Midbrain (tissue), 1 donor: Measurements from ENCODE around the gene GOLT1A.

Experiments used
- DNase-seq: peaks from one replicate; lab custom pipeline; 2025; lab: John Stamatoyannopoulos, UW

The GOLT1A gene, protein sequence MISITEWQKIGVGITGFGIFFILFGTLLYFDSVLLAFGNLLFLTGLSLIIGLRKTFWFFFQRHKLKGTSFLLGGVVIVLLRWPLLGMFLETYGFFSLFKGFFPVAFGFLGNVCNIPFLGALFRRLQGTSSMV

DNA sequence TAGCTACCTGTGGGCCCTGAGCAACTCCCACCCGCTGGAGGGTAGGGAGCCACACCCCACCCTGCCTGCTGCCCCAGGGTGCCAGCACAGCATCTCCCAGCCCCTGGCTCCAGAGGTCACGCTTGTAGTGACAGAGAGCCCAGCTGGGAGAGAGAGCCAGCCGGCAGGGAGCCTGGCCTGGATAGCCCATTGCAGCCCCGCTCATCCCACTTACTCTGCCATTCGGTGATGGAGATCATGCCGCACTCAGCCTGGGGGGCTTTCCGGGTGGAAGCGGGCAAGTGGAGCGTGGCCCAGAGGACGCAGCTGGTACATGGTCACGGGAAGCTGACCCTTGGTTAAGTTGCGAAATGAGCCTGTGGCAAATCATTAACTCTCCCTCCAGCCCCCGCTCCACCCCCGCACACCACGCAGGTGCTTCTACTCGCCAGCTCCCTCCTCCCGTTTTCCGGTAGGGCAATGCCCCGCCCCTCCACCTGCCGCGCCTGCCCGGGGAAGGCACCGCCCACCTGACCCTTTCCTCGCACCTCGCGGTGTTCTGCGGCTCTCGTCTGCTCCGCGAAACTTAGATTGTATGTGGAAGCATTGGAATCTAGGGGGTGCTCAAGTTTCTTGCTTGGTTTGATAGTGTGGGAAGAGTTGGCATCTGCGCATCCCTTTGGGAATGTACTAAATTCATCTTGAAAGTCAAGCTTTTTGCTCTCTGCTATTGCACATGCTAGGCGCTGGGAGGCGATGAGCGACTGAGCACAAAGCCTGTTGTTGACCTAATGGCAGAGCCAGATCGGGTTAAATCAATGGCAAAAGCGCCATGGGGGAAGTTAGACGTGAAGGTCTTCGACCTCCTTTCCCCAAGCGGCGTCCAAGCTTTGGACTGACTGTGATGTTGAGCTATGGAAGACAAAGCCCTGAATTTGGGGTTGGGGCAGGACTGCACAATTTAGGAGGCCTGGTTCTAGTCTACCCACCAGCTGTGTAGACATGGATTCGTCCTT is at the start of gene GOLT1A:
TSS of gene GOLT1A (minus strand) at position 321 of the 995 bp plus-strand sequence. CDS start at position 239, 82 bp downstream.
- DNase-seq, result peak; percentile 69

DNA sequence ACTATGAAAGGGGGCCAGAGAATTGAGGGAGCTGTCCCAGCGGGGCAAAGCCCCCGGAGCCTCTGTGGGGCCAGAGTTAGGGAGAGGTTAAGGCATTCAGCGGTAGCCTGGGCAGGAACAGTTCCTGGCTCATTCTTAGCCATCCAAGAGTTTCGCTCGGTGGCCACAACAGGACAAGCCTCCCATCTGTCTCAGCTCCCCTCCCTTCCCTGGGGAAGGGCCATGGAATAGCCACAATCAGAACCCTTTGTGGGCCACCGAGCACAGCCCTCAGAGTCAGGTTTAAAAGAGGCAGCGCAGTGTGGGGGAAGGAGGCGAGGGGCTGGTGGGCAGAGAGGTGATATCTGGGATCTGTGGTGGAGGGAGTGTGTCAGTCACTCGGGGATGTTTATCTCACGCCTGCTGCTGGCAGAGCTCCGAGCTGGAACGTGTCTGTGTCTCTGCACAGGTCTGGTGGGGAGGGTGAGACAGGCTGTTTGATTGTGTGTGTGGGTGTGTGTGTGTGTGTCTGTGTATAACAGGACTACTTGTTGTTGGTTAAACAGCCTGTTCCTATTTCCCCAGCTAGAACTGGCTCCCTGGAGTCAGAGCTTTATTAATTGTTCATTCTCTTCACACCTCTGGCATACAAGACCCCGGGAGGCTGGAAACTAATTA is 49.6 kb upstream of the GOLT1A start:
- peak; percentile 43 for DNase-seq

DNA sequence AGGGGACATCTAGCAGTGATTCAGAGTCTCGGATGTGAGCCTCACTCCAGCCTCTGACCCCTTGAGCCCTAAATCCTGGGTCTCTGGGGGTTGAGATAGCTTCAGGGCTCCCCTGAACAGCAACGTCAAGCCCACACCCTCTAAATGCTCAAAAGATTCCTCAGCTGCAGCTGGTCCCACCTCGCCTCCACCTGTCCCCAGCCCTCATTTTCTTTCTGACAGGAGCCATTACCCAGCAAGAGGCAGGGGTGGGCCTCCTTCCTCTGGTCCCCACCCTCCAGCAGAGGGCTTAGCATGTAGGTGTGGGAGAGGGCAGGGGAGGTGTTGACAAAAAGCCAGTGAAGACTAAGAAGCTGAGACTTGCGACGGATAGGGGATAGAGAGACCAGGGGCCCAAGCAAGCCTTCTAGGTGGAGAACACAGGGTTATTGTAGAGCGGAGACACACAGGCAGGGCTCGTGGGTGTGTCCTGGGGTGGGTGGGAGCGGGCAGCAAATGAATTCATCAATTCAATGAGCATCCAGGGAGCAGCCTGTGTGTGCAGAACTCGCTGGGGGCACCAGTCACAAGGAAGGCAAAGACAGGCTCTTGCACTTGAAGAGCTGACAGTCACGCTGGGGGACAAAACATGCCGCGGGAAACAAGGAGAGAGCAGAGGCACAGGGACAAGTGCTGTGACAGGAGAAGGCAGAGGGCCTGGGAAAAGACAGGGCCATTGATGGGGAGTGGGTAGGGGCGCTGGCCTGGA is 48.9 kb upstream of the GOLT1A start:
- DNase-seq, result no peak

DNA sequence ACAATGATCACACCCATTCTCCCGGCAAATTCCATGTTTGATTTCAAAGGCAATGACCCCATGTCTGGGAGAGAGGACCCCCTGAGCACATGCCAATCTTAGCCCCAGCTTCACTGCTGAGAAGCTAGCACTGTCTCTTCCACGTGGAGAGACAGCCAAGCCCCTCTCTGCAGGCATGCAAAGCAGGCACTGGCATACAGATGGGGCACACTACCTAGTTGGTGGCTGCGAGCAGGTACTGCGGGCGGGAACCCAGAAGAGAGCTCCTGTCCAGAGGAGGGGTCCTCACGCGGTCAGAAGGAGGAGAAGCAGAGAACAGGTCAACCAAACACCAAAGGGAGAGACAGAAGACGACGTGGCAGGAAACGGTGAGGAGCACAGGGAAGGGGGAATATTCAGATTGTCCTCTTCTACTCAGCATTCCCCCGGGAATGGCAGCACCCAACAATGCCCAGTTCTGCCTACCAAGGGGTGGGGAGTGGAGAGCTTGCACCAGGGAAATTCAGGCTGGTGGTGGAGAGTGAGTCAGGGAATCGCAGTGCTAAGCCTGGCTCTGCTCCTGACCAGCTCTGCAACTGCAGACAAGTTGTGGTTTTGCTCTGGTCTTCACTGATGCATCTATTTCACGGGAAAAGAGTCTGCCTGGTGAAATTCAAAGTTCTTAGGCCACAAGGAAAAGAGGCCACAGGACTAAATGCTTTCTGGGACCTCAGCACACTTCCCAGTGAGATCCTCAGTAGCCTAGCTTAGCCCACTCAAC is 48.1 kb upstream of the GOLT1A start:
- DNase-seq, result no peak

DNA sequence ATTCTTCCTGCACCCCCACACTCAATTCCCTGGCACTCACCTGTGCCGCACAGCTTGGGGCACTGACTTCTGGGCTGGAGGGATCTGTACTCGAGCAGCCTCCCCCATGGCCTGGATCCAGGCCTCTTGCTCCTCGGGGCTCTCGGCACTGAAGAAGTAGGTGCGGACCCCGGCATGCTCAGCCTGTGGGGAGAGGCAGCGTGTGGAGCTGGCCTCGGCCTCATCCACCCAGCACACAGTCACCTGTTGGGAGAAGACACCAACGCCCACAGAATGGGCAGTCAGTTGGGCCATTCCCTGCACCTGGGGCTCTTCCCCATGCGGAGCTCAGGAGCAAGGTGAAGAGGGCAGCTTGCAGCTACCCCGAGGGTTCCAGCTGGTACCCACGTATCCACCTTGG is 47.5 kb upstream of the GOLT1A start:
- DNase-seq, result no peak

DNA sequence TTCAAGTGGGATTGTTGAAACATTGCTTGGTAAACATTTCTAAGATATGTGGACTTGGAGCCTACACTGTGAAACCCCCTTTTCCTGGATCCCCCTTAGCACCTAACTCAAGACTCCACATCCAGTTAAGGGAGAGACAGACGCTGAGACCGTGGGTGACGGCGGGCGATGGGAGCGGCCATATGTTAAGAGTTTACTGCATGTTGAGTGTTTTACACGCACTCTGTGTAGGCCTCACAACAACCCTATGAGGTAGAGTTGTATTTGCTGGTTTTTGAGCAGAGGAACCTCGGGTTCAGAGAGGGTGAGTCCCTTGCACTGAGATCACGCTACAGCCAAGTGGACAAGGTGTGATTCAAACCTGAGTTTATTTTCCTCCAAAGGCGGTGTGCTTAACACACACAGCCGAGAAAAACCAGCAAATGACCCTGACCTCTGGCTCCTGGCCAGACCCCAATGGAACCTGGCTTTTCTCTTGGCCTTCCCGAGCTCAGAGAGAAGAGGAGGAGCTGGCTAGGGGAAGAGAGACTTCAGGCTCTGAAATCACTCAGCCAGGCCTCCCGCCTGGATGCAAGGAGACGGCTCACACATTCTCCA is 46.9 kb upstream of the GOLT1A start:
- no peak for DNase-seq

DNA sequence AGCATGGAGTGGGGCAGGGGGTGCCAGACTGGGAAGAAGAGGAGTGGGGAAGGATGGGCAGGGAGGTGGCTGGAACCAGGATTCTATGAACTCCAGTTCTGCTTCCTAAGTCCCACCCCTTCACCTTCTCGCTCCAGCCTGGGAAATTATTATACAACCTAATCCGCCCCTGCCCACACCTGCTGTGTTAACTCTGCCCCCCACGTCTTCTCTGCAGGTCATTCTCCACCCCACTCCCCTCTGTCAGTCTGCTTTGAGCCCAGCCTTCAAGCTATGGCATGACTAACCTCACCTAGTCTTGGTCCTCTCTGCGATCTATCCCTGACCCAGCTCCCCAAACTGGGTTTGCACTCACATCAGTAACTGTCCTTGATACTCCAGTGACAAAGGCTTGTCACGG is 46.0 kb upstream of the GOLT1A start:
- no peak for DNase-seq

DNA sequence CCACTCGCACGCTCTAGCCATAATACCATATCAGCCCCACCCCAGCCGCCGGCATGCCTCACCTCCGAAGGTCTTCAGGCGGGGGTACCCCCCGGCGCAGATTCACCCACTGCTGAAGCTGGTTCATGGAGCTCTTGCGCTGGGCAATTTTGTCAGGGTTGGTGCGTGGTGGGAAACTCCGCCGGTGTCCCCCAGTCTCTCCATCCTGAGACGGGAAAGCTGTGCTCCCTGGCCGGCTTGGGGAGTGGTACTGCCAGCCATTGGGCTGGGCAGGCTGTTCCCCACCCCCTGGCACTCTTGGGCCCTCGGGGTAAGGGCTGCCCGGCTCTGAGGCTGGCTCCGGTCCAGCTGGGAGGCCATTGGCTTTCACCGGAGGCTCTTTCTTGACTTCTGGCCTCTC is 45.4 kb upstream of the GOLT1A start:
- DNase-seq, result no peak

DNA sequence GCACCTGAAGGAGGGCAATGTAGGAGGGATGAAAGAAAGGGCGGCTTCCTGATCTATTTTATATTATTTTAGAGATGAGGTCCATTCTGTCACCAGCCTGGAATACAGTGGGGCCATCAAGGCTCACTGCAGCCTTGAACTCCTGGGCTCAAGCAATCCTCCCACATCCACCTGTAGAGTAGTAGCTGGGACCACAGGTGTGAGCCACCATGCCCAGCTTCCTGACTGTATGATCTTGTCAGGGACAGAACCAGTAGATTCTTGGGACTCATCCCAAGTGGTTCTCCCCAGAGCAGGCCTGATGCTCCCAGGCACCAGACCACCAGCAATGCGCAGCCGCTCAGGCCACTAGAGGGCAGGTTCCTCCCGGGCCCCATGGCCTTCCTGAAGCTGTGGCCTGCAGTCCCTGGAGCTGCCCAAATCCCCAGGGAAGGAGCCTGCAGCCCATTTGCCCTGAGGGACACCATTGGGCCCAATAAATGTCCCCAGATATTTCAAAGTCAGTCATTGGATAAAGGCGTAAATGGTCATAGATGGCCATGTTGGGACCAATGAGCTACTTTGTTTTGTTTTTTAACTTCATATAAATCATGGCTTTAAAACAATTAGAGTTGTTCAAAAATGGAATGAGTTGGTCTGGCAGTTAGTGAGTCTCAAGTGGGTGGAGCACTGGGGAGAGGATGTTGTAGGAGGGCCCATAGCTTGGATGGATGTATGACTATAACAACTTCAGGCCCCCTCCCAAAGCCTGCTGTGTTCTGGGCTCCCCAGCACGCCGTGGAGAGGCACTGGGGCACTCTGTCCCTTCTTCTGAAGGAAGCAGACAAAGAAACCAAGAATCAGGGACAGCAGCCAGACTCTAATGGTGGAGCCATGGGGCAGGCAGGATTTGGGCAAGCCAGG is 44.7 kb upstream of the GOLT1A start:
- peak; percentile 65 for DNase-seq

DNA sequence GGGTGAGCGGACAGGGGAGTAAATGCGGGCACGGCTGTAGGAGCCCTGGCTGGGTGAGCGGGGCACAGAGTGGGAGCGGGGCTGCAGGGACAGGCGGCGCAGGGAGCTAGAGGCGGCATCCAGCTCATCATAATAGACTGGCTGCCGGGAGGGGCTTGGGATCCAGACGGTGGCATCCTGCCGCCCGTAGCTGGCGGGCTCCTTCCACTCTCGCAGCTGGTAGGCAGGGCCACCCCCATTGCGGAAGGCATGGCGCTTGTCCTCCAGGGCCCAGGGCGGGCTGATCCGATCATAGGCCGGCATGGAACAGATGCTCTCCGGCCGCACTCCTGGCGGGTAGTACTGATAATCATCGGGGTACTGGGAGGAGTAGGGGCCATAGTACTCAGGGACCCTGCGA is 43.7 kb upstream of the GOLT1A start:
- peak; percentile 35 for DNase-seq

DNA sequence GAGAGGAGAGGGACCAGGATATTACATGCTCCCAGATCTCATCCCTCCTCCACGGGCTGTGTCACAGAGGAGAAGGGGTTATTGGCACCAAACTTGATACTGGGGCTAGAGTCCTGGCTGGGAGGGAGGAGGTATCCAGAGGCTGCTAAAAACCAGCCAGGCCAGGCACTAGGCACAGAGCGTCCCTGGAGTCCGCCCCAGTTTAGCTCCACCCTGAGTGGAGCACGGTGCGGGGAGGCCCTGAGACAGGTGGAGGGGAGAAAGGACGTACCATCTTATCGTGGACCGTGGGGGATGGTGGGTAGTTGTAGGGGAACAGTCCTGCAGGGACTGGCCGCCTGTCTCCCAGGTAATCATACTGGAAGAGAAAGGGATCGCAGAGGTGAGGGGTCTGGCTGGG is 42.7 kb upstream of the GOLT1A start:
- no peak for DNase-seq

DNA sequence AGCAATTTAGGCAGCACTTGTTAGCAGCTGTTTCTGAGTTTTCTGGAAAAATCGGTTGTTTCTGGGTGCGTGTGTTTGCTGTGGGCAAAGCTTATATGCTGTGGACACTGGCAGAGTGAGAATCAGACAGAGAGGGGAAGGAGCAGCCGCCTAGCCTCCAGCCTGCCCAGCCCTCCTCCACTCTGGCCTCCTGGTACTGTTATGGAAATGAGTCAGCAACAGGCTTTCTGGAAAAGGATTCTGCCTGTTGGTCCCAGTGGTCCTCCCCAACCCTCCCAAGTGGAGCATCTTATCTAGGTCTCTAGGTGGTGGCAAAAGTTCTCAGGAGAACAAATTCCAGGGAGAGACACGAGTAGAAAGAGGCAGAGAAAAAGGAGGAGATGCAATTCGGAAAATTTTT is 42.2 kb upstream of the GOLT1A start:
- DNase-seq, result no peak

DNA sequence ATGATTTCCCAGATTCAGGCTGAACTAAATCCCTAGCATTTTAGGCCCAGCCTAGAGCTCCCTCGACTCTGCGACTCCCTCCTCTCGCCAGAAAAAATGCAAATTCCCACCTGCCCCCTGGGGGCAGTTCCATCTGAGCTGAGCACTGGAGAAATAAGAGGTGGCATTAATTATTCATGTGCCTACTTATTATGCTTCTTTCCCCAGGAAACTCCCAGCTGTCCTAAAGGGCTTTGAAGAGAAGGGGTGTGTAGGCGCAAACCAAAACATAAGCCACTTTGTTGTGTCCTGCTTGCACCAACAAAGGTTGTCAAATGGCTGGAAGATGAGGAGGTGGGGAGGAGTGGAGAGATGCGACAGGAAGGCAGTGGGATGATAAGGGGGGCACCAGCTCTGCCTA is 41.4 kb upstream of the GOLT1A start:
- DNase-seq, result no peak

DNA sequence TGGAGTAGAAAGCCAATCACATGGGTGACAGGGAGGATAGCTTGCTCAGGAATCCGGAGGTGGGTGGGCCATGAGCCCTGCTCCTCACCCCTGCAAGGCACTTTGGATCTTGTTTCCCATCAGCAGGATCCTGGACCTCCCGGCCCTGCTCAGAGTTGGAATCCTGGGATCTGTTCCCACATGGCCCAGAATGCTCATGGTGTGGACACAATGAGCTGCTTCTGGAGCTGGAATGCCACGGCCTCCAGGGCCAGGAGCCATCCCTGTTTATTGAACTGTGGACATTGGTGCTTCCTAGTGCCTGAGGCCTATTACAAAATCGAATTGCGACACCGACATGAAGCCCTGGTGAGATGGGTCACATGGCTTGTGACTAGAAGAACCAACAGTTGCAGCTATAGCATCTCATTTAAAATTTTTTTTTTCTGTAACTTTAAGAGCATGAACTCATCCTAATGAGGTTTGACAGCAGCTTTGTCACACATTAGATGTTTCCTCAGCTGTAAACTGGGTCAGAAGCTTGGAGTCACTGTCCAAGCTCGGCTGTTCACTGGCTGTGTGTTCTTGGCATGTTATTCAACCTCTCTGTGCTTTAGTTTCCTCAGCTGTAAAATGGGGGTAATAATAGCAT is 40.4 kb upstream of the GOLT1A start:
- no peak for DNase-seq

DNA sequence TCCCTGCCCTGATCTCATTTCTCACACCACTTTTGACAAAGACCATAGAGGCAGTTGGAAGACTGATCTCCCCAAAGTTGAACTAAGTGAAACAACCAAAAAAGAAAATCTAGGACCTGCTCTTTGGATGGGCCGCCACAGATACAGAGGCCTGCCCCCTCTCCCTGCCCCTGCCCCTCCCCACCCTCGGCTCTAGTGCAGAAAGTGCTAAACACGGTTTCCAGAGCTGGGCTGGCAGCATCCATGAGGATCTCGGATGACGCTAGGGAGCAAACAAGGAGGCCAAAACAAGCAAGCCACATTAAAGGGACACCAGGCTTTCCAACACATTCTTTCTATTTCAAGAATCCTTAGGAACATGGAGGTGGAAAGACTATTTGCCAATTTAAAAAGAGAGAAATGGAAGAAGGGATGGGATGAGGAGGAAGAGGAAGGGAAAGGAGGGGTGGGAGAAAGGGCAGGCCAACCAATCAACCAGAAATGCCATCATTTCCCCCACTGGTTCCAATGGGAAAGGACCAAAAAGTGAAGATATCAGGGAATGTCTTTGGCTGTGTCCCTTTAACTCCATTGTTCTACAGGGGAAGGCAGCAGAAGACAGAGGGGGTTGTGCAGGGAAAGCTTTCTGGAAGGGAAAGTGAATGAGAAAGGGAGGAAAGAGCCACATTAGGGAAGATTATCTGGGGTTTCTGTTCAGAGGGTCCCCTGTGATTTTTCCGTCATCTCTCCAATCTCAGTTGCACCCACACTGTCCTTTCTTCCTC is 38.3 kb upstream of the GOLT1A start:
- no peak for DNase-seq

DNA sequence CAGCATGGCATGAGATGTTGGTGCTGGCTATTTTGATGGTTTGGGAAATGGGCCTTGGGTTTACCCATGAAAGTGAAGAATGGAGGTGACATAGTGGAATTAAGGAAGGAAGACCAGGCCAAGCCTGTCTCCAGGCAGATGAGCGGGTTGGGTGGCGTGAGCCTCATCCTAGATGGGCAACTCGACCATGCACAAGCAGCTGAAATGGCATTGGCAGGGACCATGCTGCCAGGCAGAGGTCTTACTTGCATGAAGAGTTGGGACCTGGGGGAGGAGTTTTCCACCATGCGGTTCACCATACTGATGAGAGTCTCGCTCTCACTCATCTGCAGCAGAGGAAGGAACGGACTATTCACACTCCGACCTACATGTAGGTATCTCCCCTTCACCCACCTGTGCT is 37.5 kb upstream of the GOLT1A start:
- DNase-seq, result no peak

DNA sequence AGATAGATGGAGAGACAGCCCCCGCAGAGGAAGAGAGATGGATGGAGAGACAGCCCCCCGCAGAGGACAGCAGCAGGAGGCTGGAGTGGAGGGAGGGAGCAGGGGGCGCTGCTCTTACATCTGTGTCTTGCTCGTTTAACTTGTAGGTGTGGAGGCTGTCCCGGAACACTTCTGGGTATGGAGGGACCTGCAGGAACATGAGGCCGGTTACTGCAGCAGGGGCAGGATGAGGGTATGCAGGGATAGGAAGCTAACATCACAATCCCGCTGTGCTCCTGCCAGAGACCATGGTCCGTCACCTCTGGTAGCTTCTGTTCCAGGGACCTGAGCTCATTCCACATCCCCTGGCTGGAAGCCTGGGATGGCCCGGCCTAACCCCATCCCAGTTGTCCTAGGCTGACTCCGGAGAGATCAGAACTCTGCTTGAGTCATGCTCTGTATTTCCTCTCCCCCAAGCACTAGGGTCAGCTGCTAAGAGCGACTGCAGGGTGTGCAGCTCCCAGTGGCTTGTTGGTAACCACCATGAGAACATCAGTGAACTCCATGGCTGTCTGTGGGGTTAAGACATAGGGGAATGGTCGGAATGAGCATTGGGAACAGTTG is 36.7 kb upstream of the GOLT1A start:
- DNase-seq, result no peak

DNA sequence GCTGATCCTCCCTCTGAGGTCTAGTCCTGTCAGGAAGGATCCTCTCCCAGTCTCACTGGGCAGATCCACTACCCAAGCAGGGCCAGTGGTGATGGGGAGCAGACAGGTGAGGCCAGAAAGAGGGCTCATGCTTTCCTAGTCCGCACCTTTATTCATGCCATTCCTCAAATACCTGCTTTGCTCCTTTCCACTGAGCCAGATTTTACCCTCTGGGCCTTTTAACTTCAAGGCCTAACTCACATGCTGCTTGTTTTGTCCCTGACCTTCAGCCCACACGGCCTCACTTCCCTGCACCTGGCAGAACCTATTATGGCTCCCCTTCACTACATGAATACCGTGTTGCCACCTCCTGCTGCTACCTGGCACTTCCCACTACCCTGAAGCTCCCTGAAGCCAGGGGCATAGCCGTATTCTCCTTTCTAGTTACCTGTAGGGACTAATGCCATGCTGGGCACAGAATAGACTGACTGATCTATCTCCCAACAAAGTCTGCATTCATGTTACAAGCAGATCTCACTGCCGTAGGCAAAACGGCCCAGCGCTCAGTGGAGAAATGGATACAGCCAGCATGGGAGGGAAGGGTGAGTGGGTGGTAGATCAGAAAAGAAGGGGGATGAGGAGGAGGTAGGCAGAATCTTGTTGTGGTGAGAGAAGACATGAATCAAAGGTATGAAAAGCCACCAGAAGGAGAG is 36.1 kb upstream of the GOLT1A start:
- no peak for DNase-seq
